HCT116 (cell line): ENCODE results near the gene C1orf35. TPM values are rescaled to one million over a fixed set of nuclear protein-coding genes. Genes with fewer than 3 reads are reported as not detected.

ENCODE experiments used
- ATAC-seq: fragments of 200-7000 bp; cut with Tn5 transposase; 2 replicates; pipeline ENCODE4 v1.9.1; 2020; ENCODE audit warnings: mild to moderate bottlenecking, moderate library complexity
- BruUV-seq: library from RNA; stranded (reverse); fragments of 400-500 nt; replicated peaks from 2 replicates; lab custom pipeline; 2021; lab: Mats Ljungman, UMichigan
- CTCF ChIA-PET: fragments of 300-600 bp; sonication (Branson Sonifier 250); formaldehyde crosslinking; loops from one replicate; lab custom pipeline; 2021; ENCODE audit warnings: antibody characterized with exemption; lab: Charles Lee
- POLR2A ChIA-PET: fragments of 300-600, 350-600 bp; sonication (Branson Sonifier 250); formaldehyde crosslinking; loops from one replicate; lab custom pipeline; 2021; ENCODE audit warnings: antibody characterized with exemption; lab: Charles Lee
- RAD21 ChIA-PET, 2 experiments: fragments of 300-600 bp; sonication (Branson Sonifier 250); formaldehyde crosslinking; loops; one replicate each; lab custom pipeline; 2023; ENCODE audit warnings: low total read pairs in 2 of 2; ENCODE audit not compliant: uncharacterized antibody in 2 of 2, unreplicated experiment in 2 of 2, low non-redundant PET in 1 of 2; lab: Charles Lee
- DNase-seq: peaks from one replicate; pipeline ENCODE4 v3.0.0-alpha.2; 2010; ENCODE audit warnings: low read depth, low spot score
- H2AFZ ChIP-seq: fragments of 200-600 bp; shearing (Covaris generic), sonication (generic); 2 replicates; pipeline ENCODE4 v1.6.1; 2017; ENCODE audit warnings: low read depth, mixed run types, mixed read lengths, antibody characterized with exemption, low read length; ENCODE audit not compliant: poor library complexity, severe bottlenecking
- H3K27ac ChIP-seq: 2 replicates; pipeline ENCODE4 v1.5.1; 2012; ENCODE audit warnings: low read depth, low read length
- H3K27me3 ChIP-seq: fragments of 200-600 bp; sonication (generic); 2 replicates; pipeline ENCODE4 v1.6.1; 2016; ENCODE audit warnings: mixed run types, low read length, mixed read lengths; ENCODE audit not compliant: insufficient read depth
- H3K36me3 ChIP-seq, 2 experiments: fragments of 200-500 bp in 1 of 2; fragments of 200-600 bp in 1 of 2; sonication (Bioruptor generic) in 1 of 2; sonication (generic) in 1 of 2; 2 replicates each; pipeline versions ENCODE4 v1.5.1 to v1.6.1; 2014 to 2016; ENCODE audit warnings: low read length in 2 of 2, inconsistent platforms in 1 of 2, mixed read lengths in 1 of 2, mixed run types in 1 of 2; ENCODE audit not compliant: insufficient read depth in 2 of 2, control insufficient read depth in 1 of 2
- H3K4me1 ChIP-seq, 2 experiments: fragments of 200-600 bp in 1 of 2; sonication (generic) in 1 of 2; 2 replicates each; pipeline versions ENCODE4 v1.5.1 to v1.6.1; 2012 to 2017; ENCODE audit warnings: low read length in 2 of 2, inconsistent platforms in 1 of 2, mild to moderate bottlenecking in 1 of 2, mixed read lengths in 1 of 2, mixed run types in 1 of 2, moderate library complexity in 1 of 2; ENCODE audit not compliant: insufficient read depth in 2 of 2, control insufficient read depth in 1 of 2
- H3K4me2 ChIP-seq: fragments of 200-600 bp; sonication (generic); 2 replicates; pipeline ENCODE4 v1.6.1; 2017; ENCODE audit warnings: mixed run types, low read length, mixed read lengths
- H3K4me3 ChIP-seq, 2 experiments: fragments of 200-600 bp in 1 of 2; sonication (generic) in 1 of 2; replicated peaks in 1 of 2; 2 replicates each; pipeline ENCODE4 v1.5.1; 2011 to 2016; ENCODE audit warnings: low read length in 2 of 2, control low read depth in 1 of 2, low read depth in 1 of 2, mild to moderate bottlenecking in 1 of 2, mixed read lengths in 1 of 2, mixed run types in 1 of 2
- H3K79me2 ChIP-seq: fragments of 200-600 bp; sonication (generic); 2 replicates; pipeline ENCODE4 v1.6.1; 2017; ENCODE audit warnings: mild to moderate bottlenecking, mixed run types, low read length, moderate library complexity, mixed read lengths; ENCODE audit not compliant: insufficient read depth
- H3K9ac ChIP-seq: fragments of 200-600 bp; sonication (generic); 2 replicates; pipeline ENCODE4 v1.6.1; 2016; ENCODE audit warnings: low read length, mixed read lengths
- H3K9me2 ChIP-seq: fragments of 200-600 bp; sonication (generic), shearing (Covaris generic); 2 replicates; pipeline ENCODE4 v1.6.1; 2017; ENCODE audit warnings: mixed run types, mild to moderate bottlenecking, moderate library complexity; ENCODE audit not compliant: insufficient read depth
- H3K9me3 ChIP-seq, 2 experiments: fragments of 200-500 bp in 1 of 2; fragments of 200-600 bp in 1 of 2; sonication (Bioruptor generic) in 1 of 2; sonication (generic) in 1 of 2; 2 replicates each; pipeline ENCODE4 v1.6.1; 2014 to 2017; ENCODE audit warnings: low read length in 2 of 2, mixed read lengths in 2 of 2, inconsistent platforms in 1 of 2, low read depth in 1 of 2, mild to moderate bottlenecking in 1 of 2, mixed run types in 1 of 2, moderate library complexity in 1 of 2; ENCODE audit not compliant: control insufficient read depth in 1 of 2, insufficient read depth in 1 of 2
- H4K20me1 ChIP-seq: fragments of 200-600 bp; sonication (generic), shearing (Covaris generic); 2 replicates; pipeline ENCODE4 v1.6.1; 2017; ENCODE audit warnings: mixed run types, mild to moderate bottlenecking, moderate library complexity; ENCODE audit not compliant: insufficient read depth
- ELF1 ChIP-seq: IDR thresholded peaks from 2 replicates; pipeline ENCODE4 v1.6.1; 2012; ENCODE audit warnings: low read depth, borderline replicate concordance
- EZH2 ChIP-seq: fragments of 200-600 bp; sonication (generic); IDR thresholded peaks from 2 replicates; pipeline ENCODE4 v1.6.1; 2017; ENCODE audit warnings: antibody characterized with exemption, mixed run types
- EZH2phosphoT487 ChIP-seq: fragments of 200-600 bp; IDR thresholded peaks from 2 replicates; pipeline ENCODE4 v1.6.1; 2018; ENCODE audit warnings: antibody characterized with exemption, borderline replicate concordance
- FOSL1 ChIP-seq: IDR thresholded peaks from 2 replicates; pipeline ENCODE4 v1.6.1; 2012; ENCODE audit warnings: low read depth
- JUND ChIP-seq: IDR thresholded peaks from 2 replicates; pipeline ENCODE4 v1.6.1; 2012
- POLR2A ChIP-seq: IDR thresholded peaks from 2 replicates; pipeline ENCODE4 v1.7.0; 2011; ENCODE audit warnings: borderline replicate concordance; ENCODE audit not compliant: insufficient read depth, insufficient read length; ENCODE audit errors: extremely low read depth
- POLR2AphosphoS5 ChIP-seq: IDR thresholded peaks from 2 replicates; pipeline ENCODE4 v1.6.1; 2011; ENCODE audit warnings: mild to moderate bottlenecking, low read depth, low read length, moderate library complexity
- RAD21 ChIP-seq: IDR thresholded peaks from 2 replicates; pipeline ENCODE4 v1.6.1; 2012; ENCODE audit warnings: low read depth, mild to moderate bottlenecking
- SRF ChIP-seq: IDR thresholded peaks from 2 replicates; pipeline ENCODE4 v1.6.1; 2012; ENCODE audit warnings: low read depth
- TCF7L2 ChIP-seq: IDR thresholded peaks from 2 replicates; pipeline ENCODE4 v1.7.0; 2011; ENCODE audit warnings: borderline replicate concordance, inconsistent platforms; ENCODE audit not compliant: insufficient read depth, insufficient read length; ENCODE audit errors: extremely low read depth
- YY1 ChIP-seq: IDR thresholded peaks from 2 replicates; pipeline ENCODE4 v1.6.1; 2011; ENCODE audit warnings: low read length, low read depth, moderate library complexity, mild to moderate bottlenecking; ENCODE audit not compliant: insufficient replicate concordance; ENCODE audit errors: extremely low read depth
- ZFX ChIP-seq: fragments of 450-650 bp; IDR thresholded peaks from 2 replicates; pipeline ENCODE4 v1.6.1; 2017
- intact Hi-C: fragments of 100-400 bp; cut with micrococcal nuclease; formaldehyde crosslinking; loops from 2 replicates; pipeline ENCODE4 v1.10.0; 2022
- total RNA-seq: library from RNA; stranded (reverse); gene quantifications from one replicate; pipeline ENCODE4 v1.2.1, GENCODE V29; 2021; ENCODE audit not compliant: unreplicated experiment

Gene C1orf35
- total RNA-seq, 1 experiment from 2014 or later, result 26.1 TPM

- DNase-seq, result no peak
- no peaks in the 10 kb centered on the region for H3K27me3 ChIP-seq
- no peak overlapping the region for H3K4me2 ChIP-seq
- no TSS peak for BruUV-seq
- CTCF ChIA-PET, result interaction anchor here (1.2 kb wide), 1 partner anchor 13 kb away, joined by 5 read pairs; the partner anchor contains the start of gene IBA57
- no peaks in the 10 kb centered on the region for H4K20me1 ChIP-seq
- TF ChIP-seq YY1 (no peak), EZH2phosphoT487 (no peak), SRF (no peak), POLR2AphosphoS5 (no peak), FOSL1 (no peak), TCF7L2 (no peak), JUND (no peak), EZH2 (no peak), ELF1 (no peak), RAD21 (no peak), POLR2A (no peak), ZFX (no peak)
- H2AFZ ChIP-seq, result no peak overlapping the region
- H3K9me2 ChIP-seq, result no peaks in the 10 kb centered on the region
- POLR2A ChIA-PET, result interaction anchor here (0.7 to 1.1 kb wide), 2 partner anchors 13 to 14 kb away, joined by 3 to 4 read pairs; partner anchors contain the start of gene IBA57
- RAD21 ChIA-PET, result no interaction called here
- H3K36me3 ChIP-seq, result 0 out of 4 replicates have a peak, but pooled peaks cover 0 to 6% of the 10 kb centered on the region in 2 experiments
- H3K4me3 ChIP-seq, result no peak overlapping the region
- H3K9ac ChIP-seq, result no peak overlapping the region
- no peak overlapping the region for H3K27ac ChIP-seq
- H3K4me1 ChIP-seq, result peaks cover 11% of the 10 kb centered on the region in 2 experiments; a peak in 3 of 4 replicates
- no peaks in the 10 kb centered on the region for H3K9me3 ChIP-seq
- intact Hi-C loops, result no loop called here
- no peaks in the 10 kb centered on the region; the same call in 1 of the 2 replicates for H3K79me2 ChIP-seq
- no peak for ATAC-seq
Measured at GRCh38 chr1:228152097-228152917, 49.2 kb upstream of the C1orf35 start.
